H1 (cell line): ENCODE measurements around the gene HSPA12A. TPM values are rescaled to one million over a fixed set of nuclear protein-coding genes. Genes with fewer than 3 reads are reported as not detected.

Source experiments
- CTCF ChIA-PET: fragments of 300-600 bp; sonication (Branson Sonifier 250); formaldehyde crosslinking; loops from one replicate; lab custom pipeline; 2021; ENCODE audit not compliant: partially characterized antibody; lab: Charles Lee
- POLR2A ChIA-PET: fragments of 300-600 bp; sonication (Branson Sonifier 250); formaldehyde crosslinking; loops from one replicate; lab custom pipeline; 2021; ENCODE audit warnings: inconsistent platforms; ENCODE audit not compliant: partially characterized antibody; lab: Charles Lee
- DNase-seq, 2 experiments: peaks; one replicate each; pipeline versions ENCODE4 v3.0.0 to v3.0.0-alpha.2; 2010 to 2022; ENCODE audit warnings: low spot score in 2 of 2, low read depth in 1 of 2, mixed read lengths in 1 of 2
- FAIRE-seq: peaks from 2 replicates; lab custom pipeline; 2011; peaks lifted over from hg19 to GRCh38; lab: Jason Lieb, UNC
- H2AFZ ChIP-seq: 2 replicates; pipeline ENCODE4 v1.8.1; 2012; ENCODE audit warnings: low read length, inconsistent platforms
- H2AK5ac ChIP-seq: 2 replicates; pipeline ENCODE4 v1.6.1; 2013; ENCODE audit warnings: low read depth, low read length
- H2BK120ac ChIP-seq: replicated peaks from 2 replicates; pipeline ENCODE3; 2013; ENCODE audit warnings: low read depth, low read length, inconsistent platforms
- H2BK12ac ChIP-seq: 2 replicates; pipeline ENCODE4 v1.6.1; 2013; ENCODE audit warnings: low read depth, low read length
- H2BK15ac ChIP-seq: 2 replicates; pipeline ENCODE4 v1.6.1; 2013; ENCODE audit warnings: low read length
- H2BK20ac ChIP-seq: 2 replicates; pipeline ENCODE4 v1.6.1; 2013; ENCODE audit warnings: low read length
- H2BK5ac ChIP-seq: 2 replicates; pipeline ENCODE4 v1.6.1; 2013; ENCODE audit warnings: low read depth, low read length
- H3K14ac ChIP-seq: 2 replicates; pipeline ENCODE4 v1.6.1; 2013; ENCODE audit warnings: inconsistent platforms; ENCODE audit not compliant: insufficient read length
- H3K18ac ChIP-seq: 2 replicates; pipeline ENCODE4 v1.6.1; 2013; ENCODE audit warnings: low read length; ENCODE audit errors: extremely low read depth
- H3K23ac ChIP-seq: 2 replicates; pipeline ENCODE4 v1.6.1; 2013; ENCODE audit warnings: inconsistent platforms; ENCODE audit not compliant: insufficient read length
- H3K23me2 ChIP-seq: 2 replicates; pipeline ENCODE4 v1.6.1; 2013; ENCODE audit warnings: low read depth, low read length
- H3K27ac ChIP-seq: 2 replicates; pipeline ENCODE4 v1.6.1; 2011; ENCODE audit warnings: low read depth, low read length, inconsistent platforms
- H3K27me3 ChIP-seq, 4 experiments: replicated peaks in 1 of 4; 1 replicate in 1 of 4; 2 replicates in 3 of 4; pipeline versions ENCODE4 v1.6.1 to v1.8.1; 2011 to 2013; ENCODE audit warnings: low read length in 3 of 4, mild to moderate bottlenecking in 3 of 4, inconsistent platforms in 2 of 4, mixed read lengths in 2 of 4, moderate library complexity in 1 of 4; ENCODE audit not compliant: control insufficient read depth in 3 of 4, insufficient read depth in 3 of 4; ENCODE audit errors: extremely low read depth in 1 of 4
- H3K36me3 ChIP-seq, 4 experiments: 2 replicates each; pipeline versions ENCODE4 v1.6.1 to v1.8.1; 2011 to 2013; ENCODE audit warnings: mild to moderate bottlenecking in 4 of 4, low read length in 3 of 4, moderate library complexity in 2 of 4, control low read depth in 1 of 4, inconsistent platforms in 1 of 4; ENCODE audit not compliant: insufficient read depth in 4 of 4, control insufficient read depth in 2 of 4
- H3K4ac ChIP-seq: replicated peaks from 2 replicates; pipeline ENCODE3; 2013; ENCODE audit warnings: low read length, low read depth, mixed read lengths, inconsistent platforms; ENCODE audit not compliant: insufficient read length
- H3K4me1 ChIP-seq, 4 experiments: replicated peaks in 1 of 4; 1 replicate in 1 of 4; 2 replicates in 3 of 4; pipeline versions ENCODE4 v1.6.1 to v1.8.1; 2011 to 2013; ENCODE audit warnings: low read length in 3 of 4, inconsistent platforms in 2 of 4, mixed read lengths in 1 of 4; ENCODE audit not compliant: insufficient read depth in 4 of 4, control insufficient read depth in 3 of 4
- H3K4me2 ChIP-seq, 2 experiments: 2 replicates each; pipeline versions ENCODE4 v1.6.1 to v1.8.1; 2011 to 2013; ENCODE audit warnings: low read depth in 2 of 2, low read length in 2 of 2, control low read depth in 1 of 2, inconsistent platforms in 1 of 2, mild to moderate bottlenecking in 1 of 2; ENCODE audit not compliant: insufficient read depth in 1 of 2
- H3K4me3 ChIP-seq, 4 experiments: fragments of 200-600, 300-600 bp in 1 of 4; sonication (generic), shearing (Covaris generic), sonication (Bioruptor Twin) in 1 of 4; 2 replicates each; pipeline versions ENCODE4 v1.5.1 to v1.8.1; 2011 to 2016; ENCODE audit warnings: low read length in 4 of 4, low read depth in 3 of 4, control low read depth in 2 of 4, inconsistent platforms in 2 of 4, mild to moderate bottlenecking in 2 of 4, mixed read lengths in 1 of 4, moderate library complexity in 1 of 4; ENCODE audit not compliant: insufficient read depth in 2 of 4; ENCODE audit errors: extremely low read depth in 1 of 4
- H3K56ac ChIP-seq: replicated peaks from 2 replicates; pipeline ENCODE3; 2013; ENCODE audit warnings: low read depth, mild to moderate bottlenecking, mixed read lengths, low read length, inconsistent platforms; ENCODE audit not compliant: insufficient read length
- H3K79me1 ChIP-seq: 2 replicates; pipeline ENCODE4 v1.6.1; 2013; ENCODE audit warnings: low read depth, low read length, control low read depth
- H3K79me2 ChIP-seq, 2 experiments: 2 replicates each; pipeline versions ENCODE4 v1.6.1 to v1.8.1; 2012 to 2013; ENCODE audit warnings: low read length in 2 of 2, mild to moderate bottlenecking in 2 of 2, inconsistent platforms in 1 of 2; ENCODE audit not compliant: insufficient read depth in 2 of 2, control insufficient read depth in 1 of 2
- H3K9ac ChIP-seq, 4 experiments: replicated peaks in 1 of 4; 1 replicate in 1 of 4; 2 replicates in 3 of 4; pipeline versions ENCODE4 v1.6.1 to v1.8.1; 2011 to 2013; ENCODE audit warnings: low read depth in 3 of 4, low read length in 3 of 4, control low read depth in 2 of 4, mild to moderate bottlenecking in 2 of 4, moderate library complexity in 2 of 4, inconsistent platforms in 1 of 4; ENCODE audit errors: extremely low read depth in 1 of 4
- H3K9me3 ChIP-seq, 2 experiments: 2 replicates each; pipeline versions ENCODE4 v1.6.1 to v1.8.1; 2012 to 2013; ENCODE audit warnings: mild to moderate bottlenecking in 2 of 2, moderate library complexity in 2 of 2, control low read depth in 1 of 2, inconsistent platforms in 1 of 2, low read depth in 1 of 2, low read length in 1 of 2, mixed read lengths in 1 of 2; ENCODE audit not compliant: insufficient read depth in 2 of 2
- H4K20me1 ChIP-seq, 2 experiments: replicated peaks in 1 of 2; 2 replicates each; pipeline versions ENCODE3 to v1.8.1; 2011 to 2013; ENCODE audit warnings: inconsistent platforms in 2 of 2, low read length in 2 of 2, mild to moderate bottlenecking in 1 of 2; ENCODE audit not compliant: insufficient read depth in 2 of 2, control insufficient read depth in 1 of 2
- H4K5ac ChIP-seq: 2 replicates; pipeline ENCODE4 v1.6.1; 2013; ENCODE audit warnings: low read length, low read depth, mixed read lengths, inconsistent platforms; ENCODE audit not compliant: insufficient read length
- H4K8ac ChIP-seq: 2 replicates; pipeline ENCODE4 v1.8.0; 2013; ENCODE audit warnings: mild to moderate bottlenecking, moderate library complexity, low read length, inconsistent platforms; ENCODE audit not compliant: insufficient read depth; ENCODE audit errors: extremely low read depth
- H4K91ac ChIP-seq: replicated peaks from 2 replicates; pipeline ENCODE3; 2013; ENCODE audit warnings: low read length, mixed read lengths, inconsistent platforms; ENCODE audit not compliant: insufficient read length
- CHD2 ChIP-seq: IDR thresholded peaks from 2 replicates; pipeline ENCODE4 v1.6.1; 2012; ENCODE audit warnings: low read length, improper control_type of control experiment
- CREB1 ChIP-seq: IDR thresholded peaks from 2 replicates; pipeline ENCODE4 v1.6.1; 2012; ENCODE audit warnings: inconsistent platforms
- EZH2 ChIP-seq: fragments of 200-600 bp; sonication (generic); IDR thresholded peaks from 2 replicates; pipeline ENCODE4 v1.7.1; 2012; ENCODE audit warnings: low read depth, mild to moderate bottlenecking, moderate library complexity, low read length, inconsistent platforms; ENCODE audit not compliant: severe bottlenecking
- JUND ChIP-seq: IDR thresholded peaks from 2 replicates; pipeline ENCODE4 v1.6.1; 2011; ENCODE audit warnings: mild to moderate bottlenecking, improper control_type of control experiment, low read length
- KDM4A ChIP-seq: IDR thresholded peaks from one replicate; pipeline ENCODE4 v1.7.1; 2012; ENCODE audit warnings: low read depth, mild to moderate bottlenecking, moderate library complexity, low read length, inconsistent platforms; ENCODE audit not compliant: severe bottlenecking
- POLR2A ChIP-seq, 2 experiments: IDR thresholded peaks; 1 replicate in 1 of 2; 2 replicates in 1 of 2; pipeline ENCODE4 v1.6.1; 2011; ENCODE audit warnings: low read depth in 2 of 2, low read length in 2 of 2, mild to moderate bottlenecking in 2 of 2; ENCODE audit errors: control extremely low read depth in 1 of 2
- POLR2AphosphoS5 ChIP-seq: IDR thresholded peaks from 2 replicates; pipeline ENCODE4 v1.6.1; 2011; ENCODE audit warnings: low read depth, low read length
- SAP30 ChIP-seq: fragments of 300-600 bp; sonication (generic); IDR thresholded peaks from 2 replicates; pipeline ENCODE4 v1.7.1; 2012; ENCODE audit warnings: low read length, moderate library complexity, mild to moderate bottlenecking, inconsistent platforms; ENCODE audit not compliant: insufficient read depth, insufficient replicate concordance
- SP1 ChIP-seq: IDR thresholded peaks from 2 replicates; pipeline ENCODE4 v1.6.1; 2011; ENCODE audit warnings: low read depth, low read length
- SP2 ChIP-seq: IDR thresholded peaks from 2 replicates; pipeline ENCODE4 v1.6.1; 2012; ENCODE audit warnings: mild to moderate bottlenecking, low read length, inconsistent platforms
- SP4 ChIP-seq: IDR thresholded peaks from 2 replicates; pipeline ENCODE4 v1.6.1; 2012; ENCODE audit warnings: low read length, inconsistent platforms
- WGBS, 2 experiments: shearing (Covaris generic) in 1 of 2; methylation state at CpG; one replicate each; pipeline versions ENCODE4 v1.1.6 to v1.1.7; 2013 to 2015; ENCODE audit warnings: low lambda C conversion rate in 2 of 2, mixed read lengths in 2 of 2, inconsistent platforms in 1 of 2, low coverage in 1 of 2, missing lambda C conversion rate in 1 of 2; ENCODE audit not compliant: insufficient replicate concordance in 2 of 2, insufficient coverage in 1 of 2, insufficient read length in 1 of 2; ENCODE audit errors: extremely low coverage in 1 of 2, missing lambda C conversion rate in 1 of 2; 5-methylcytosine and 5-hydroxymethylcytosine counted together
- polyA plus RNA-seq, 7 experiments: library from polyadenylated mRNA; depleted of rRNA in 3 of 7; stranded (reverse) in 5 of 7; unstranded in 2 of 7; fragments of >200 nt in 5 of 7; fragments of 200-250 nt in 2 of 7; gene quantifications; 1 replicate in 5 of 7; 2 replicates in 1 of 7; 4 replicates in 1 of 7; pipeline versions ENCODE4 v1.2.1 to v1.2.3, GENCODE V29; 2011 to 2013; ENCODE audit warnings: missing spikeins in 2 of 7, mixed read lengths in 2 of 7
- total RNA-seq: library from RNA; stranded (reverse); fragmentation: NEBNext Ultra II Directional; extraction: Animal tissue kit (Norgen Biotek cat#: 25700); gene quantifications from 2 replicates; pipeline ENCODE4 v1.2.1, GENCODE V29; 2021
- TF ChIP-seq, protein P1 (sequence below): IDR thresholded peaks from 2 replicates; pipeline ENCODE4 v1.6.1; 2012; ENCODE audit warnings: inconsistent platforms

HSPA12A gene
- total and polyA plus RNA-seq, 2 of the 8 experiments (the other 6 are each of a cell fraction or from before 2014, with no cell fraction given) = 3.1 to 6.9 TPM

DNA sequence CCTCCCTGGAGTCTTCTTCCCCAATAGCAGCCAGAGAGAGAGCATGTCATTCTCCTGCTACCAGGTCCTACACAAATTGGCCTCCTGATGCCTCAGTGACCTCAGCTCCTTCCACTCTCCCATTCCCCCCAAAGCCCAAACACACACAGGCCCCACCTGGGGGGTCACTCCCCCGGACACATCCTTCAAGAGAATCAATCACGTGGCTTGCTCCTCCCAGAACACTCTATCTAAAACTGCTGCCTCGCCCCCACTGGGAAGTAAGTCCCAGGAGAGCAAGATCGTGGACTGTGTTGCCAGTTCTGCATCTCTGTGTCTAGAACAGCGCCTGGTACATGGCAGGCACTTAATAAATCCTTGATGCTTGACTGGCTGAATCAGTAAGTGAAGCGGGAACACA is 2.5 kb upstream of the HSPA12A start:
- peaks cover 0 to 5% (median 0%) of the 10 kb centered on the region in 4 experiments; a peak in 1 of 8 replicates for H3K36me3 ChIP-seq
- no peak overlapping the region for H4K8ac ChIP-seq
- H3K4ac ChIP-seq = no peak overlapping the region
- ChIA-PET CTCF (interaction anchor here (0.8 to 2.6 kb wide), 2 partner anchors 29 to 44 kb away, joined by 3 to 14 read pairs; no protein-coding TSS in a partner anchor), POLR2A (interaction anchor here (0.5 kb wide), 1 partner anchor 373 kb away, joined by 3 read pairs; no protein-coding TSS in a partner anchor)
- peaks cover 0 to 9% (median 3%) of the 10 kb centered on the region in 4 experiments; a peak in 6 of 7 replicates for H3K4me1 ChIP-seq
- H2BK15ac ChIP-seq = no peak overlapping the region
- DNase-seq (no peak), FAIRE-seq (no peak)
- no peak overlapping the region for H2BK120ac ChIP-seq
- H3K14ac ChIP-seq = no peak overlapping the region
- peaks cover 16% of the 10 kb centered on the region; the same call in 1 of the 2 replicates for H3K23me2 ChIP-seq
- H3K9me3 ChIP-seq = no peaks in the 10 kb centered on the region
- no peak overlapping the region for H2BK12ac ChIP-seq
- H3K9ac ChIP-seq = no peak overlapping the region
- no peaks in the 10 kb centered on the region for H3K79me2 ChIP-seq
- no peak overlapping the region for H2BK20ac ChIP-seq
- H3K23ac ChIP-seq = no peak overlapping the region
- peaks cover 15 to 48% (median 39%) of the 10 kb centered on the region in 4 experiments for H3K27me3 ChIP-seq
- 79% methylated on average over 6 of the region's 6 CpGs; no CpG with 5 or more reads in 1 of the 2 experiments for WGBS, 2 experiments
- H4K91ac ChIP-seq = no peak overlapping the region
- H3K27ac ChIP-seq = no peak overlapping the region
- H2AFZ ChIP-seq = no peak overlapping the region
- H3K4me3 ChIP-seq = no peak overlapping the region
- H4K20me1 ChIP-seq = peaks cover 2 to 3% of the 10 kb centered on the region in 2 experiments
- no peak overlapping the region for H4K5ac ChIP-seq
- no peak overlapping the region for H3K18ac ChIP-seq
- H3K79me1 ChIP-seq = no peaks in the 10 kb centered on the region
- no peak overlapping the region for H3K56ac ChIP-seq
- no peak overlapping the region for H2BK5ac ChIP-seq
- no peak overlapping the region for H2AK5ac ChIP-seq
- no peak overlapping the region for H3K4me2 ChIP-seq
- no peak for TF ChIP-seq KDM4A
- no peak for TF ChIP-seq SP4
- no peak for TF ChIP-seq SAP30
- no peak for TF ChIP-seq CHD2
- TF ChIP-seq JUND = no peak
- no peak for TF ChIP-seq POLR2A (IDR thresholded peaks at IDR 0.05; ENCODE audit: control extremely low read depth in 1 of 2, low read depth in 2 of 2, low read length in 2 of 2)
- no peak for TF ChIP-seq SP2
- no peak for TF ChIP-seq SP1
- no peak for TF ChIP-seq POLR2AphosphoS5
- no peak for TF ChIP-seq EZH2
- no peak for TF ChIP-seq CREB1
- TF ChIP-seq, protein P1, sequence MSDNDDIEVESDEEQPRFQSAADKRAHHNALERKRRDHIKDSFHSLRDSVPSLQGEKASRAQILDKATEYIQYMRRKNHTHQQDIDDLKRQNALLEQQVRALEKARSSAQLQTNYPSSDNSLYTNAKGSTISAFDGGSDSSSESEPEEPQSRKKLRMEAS = no peak
